HepG2 (cell line): ENCODE results near the gene CAPN11. TPM values are rescaled to one million over a fixed set of nuclear protein-coding genes. Genes with fewer than 3 reads are reported as not detected.

Experiments used
- ARID2 ChIP-seq: sonication (generic); formaldehyde crosslinking; IDR thresholded peaks from 2 replicates; pipeline ENCODE4 v1.8.1; 2022; ENCODE audit warnings: mild to moderate bottlenecking, missing genetic modification reagents, borderline replicate concordance
- ATM ChIP-seq: fragments of 450-650 bp; IDR thresholded peaks from 2 replicates; pipeline ENCODE4 v1.7.1; 2017; ENCODE audit warnings: mild to moderate bottlenecking, borderline replicate concordance
- BORCS8-MEF2B ChIP-seq: sonication (generic); formaldehyde crosslinking; IDR thresholded peaks from 2 replicates; pipeline ENCODE4 v1.8.0; 2022; ENCODE audit warnings: mild to moderate bottlenecking, missing genetic modification reagents
- BRCA1 ChIP-seq: sonication (generic); formaldehyde crosslinking; IDR thresholded peaks from 2 replicates; pipeline ENCODE4 v1.4.0; 2020; ENCODE audit warnings: missing genetic modification reagents
- IKZF4 ChIP-seq: sonication (generic); formaldehyde crosslinking; IDR thresholded peaks from 2 replicates; pipeline ENCODE4 v1.5.1; 2020; ENCODE audit warnings: borderline replicate concordance, mild to moderate bottlenecking, low read depth, missing genetic modification reagents; ENCODE audit errors: not compliant biosample characterization
- JDP2 ChIP-seq: sonication (generic); formaldehyde crosslinking; IDR thresholded peaks from 2 replicates; pipeline ENCODE4 v1.8.1; 2022; ENCODE audit warnings: missing genetic modification reagents, borderline replicate concordance
- MED13 ChIP-seq: sonication (generic); formaldehyde crosslinking; IDR thresholded peaks from 2 replicates; pipeline ENCODE4 v1.5.0; 2020; ENCODE audit warnings: missing genetic modification reagents
- NFRKB ChIP-seq: fragments of 450-650 bp; IDR thresholded peaks from 2 replicates; pipeline ENCODE4 v1.6.1; 2017
- NFYC ChIP-seq: IDR thresholded peaks from 2 replicates; pipeline ENCODE4 v1.6.1; 2016; ENCODE audit warnings: missing genetic modification reagents, missing compliant biosample characterization
- NR3C1 ChIP-seq: sonication (generic); formaldehyde crosslinking; IDR thresholded peaks from 2 replicates; pipeline ENCODE4 v1.4.0; 2020; ENCODE audit warnings: missing genetic modification reagents
- RCOR2 ChIP-seq: IDR thresholded peaks from 2 replicates; pipeline ENCODE4 v1.6.1; 2016; ENCODE audit warnings: missing biosample characterization, missing genetic modification reagents
- SPEN ChIP-seq: sonication (generic); formaldehyde crosslinking; IDR thresholded peaks from 2 replicates; pipeline ENCODE4 v1.5.1; 2020; ENCODE audit warnings: low read depth, mild to moderate bottlenecking, missing genetic modification reagents
- THAP11 ChIP-seq: IDR thresholded peaks from 2 replicates; pipeline ENCODE4 v1.6.1; 2016; ENCODE audit warnings: missing biosample characterization, missing genetic modification reagents
- TP53 ChIP-seq: sonication (generic); formaldehyde crosslinking; conservative IDR thresholded peaks from 2 replicates; pipeline ENCODE4 v1.4.0; 2020; ENCODE audit warnings: missing genetic modification reagents
- ZBTB40 ChIP-seq, 2 experiments: fragments of 450-650 bp in 1 of 2; sonication (generic) in 1 of 2; formaldehyde crosslinking in 1 of 2; IDR thresholded peaks; 2 replicates each; pipeline versions ENCODE4 v1.6.1 to v1.8.0; 2016 to 2022; ENCODE audit warnings: antibody characterized with exemption in 1 of 2, mild to moderate bottlenecking in 1 of 2, missing genetic modification reagents in 1 of 2
- ZFP90 ChIP-seq: sonication (generic); formaldehyde crosslinking; IDR thresholded peaks from 2 replicates; pipeline ENCODE4 v1.8.0; 2022; ENCODE audit warnings: missing genetic modification reagents, mild to moderate bottlenecking, inconsistent platforms, borderline replicate concordance
- ZFY ChIP-seq: sonication (generic); formaldehyde crosslinking; IDR thresholded peaks from 2 replicates; pipeline ENCODE4 v1.4.0; 2020; ENCODE audit warnings: missing genetic modification reagents
- ZNF598 ChIP-seq: sonication (generic); formaldehyde crosslinking; IDR thresholded peaks from 2 replicates; pipeline ENCODE4 v1.5.1; 2020; ENCODE audit warnings: mild to moderate bottlenecking, missing genetic modification reagents, borderline replicate concordance
- ZNF775 ChIP-seq: sonication (generic); formaldehyde crosslinking; IDR thresholded peaks from 2 replicates; pipeline ENCODE4 v1.4.0; 2020; ENCODE audit warnings: missing genetic modification reagents, mild to moderate bottlenecking, moderate library complexity, borderline replicate concordance
- ZNF776 ChIP-seq: sonication (generic); formaldehyde crosslinking; IDR thresholded peaks from 2 replicates; pipeline ENCODE4 v1.4.0; 2020; ENCODE audit warnings: mild to moderate bottlenecking, missing genetic modification reagents
- polyA plus RNA-seq, 8 experiments: library from polyadenylated mRNA; depleted of rRNA in 3 of 8; stranded (reverse) in 7 of 8; unstranded in 1 of 8; fragments of >200 nt; fragmentation: Illumina TruSeq in 4 of 8; extraction: Trizol in 4 of 8; gene quantifications; 2 replicates each; pipeline versions ENCODE4 v1.2.1 to v1.2.3, GENCODE V29; 2011 to 2016; ENCODE audit warnings: low read depth in 4 of 8, missing spikeins in 1 of 8, mixed read lengths in 1 of 8; ENCODE audit not compliant: insufficient read depth in 1 of 8
- total RNA-seq, 5 experiments: library from RNA; depleted of rRNA; stranded (reverse); fragments of >200 nt; fragmentation: Illumina TruSeq; extraction: Trizol; gene quantifications; 2 replicates each; pipeline ENCODE4 v1.2.3, GENCODE V29; 2016; ENCODE audit warnings: low read depth in 1 of 5
- TF ChIP-seq, protein P1 (sequence below): sonication (generic); formaldehyde crosslinking; IDR thresholded peaks from 2 replicates; pipeline ENCODE4 v1.8.1; 2023; ENCODE audit warnings: missing genetic modification reagents, mild to moderate bottlenecking, borderline replicate concordance

The CAPN11 gene
- total and polyA plus RNA-seq, 2 of the 13 experiments (the other 11 are each of a cell fraction or from before 2014, with no cell fraction given) = 0.07 to 0.11 TPM

- TF ChIP-seq ZFP90 (CRISPR knock-in tag) (no peak; the same call in 1 of the 2 replicates), NFRKB (no peak), TP53 (CRISPR knock-in tag) (0 out of 2 replicates have a peak, but pooled peaks have one; percentile 75), NR3C1 (CRISPR knock-in tag) (0 out of 2 replicates have a peak, but pooled peaks have one; percentile 7), JDP2 (CRISPR knock-in tag) (no peak), ZNF775 (0 out of 2 replicates have a peak, but pooled peaks have one; percentile 54), MED13 (no peak), BRCA1 (CRISPR knock-in tag) (peak; percentile 87; the same call in 1 of the 2 replicates), SPEN (no peak), RCOR2 (no peak), ZBTB40 (IDR thresholded peaks at IDR 0.05) (no peak), ZBTB40 (CRISPR knock-in tag; IDR thresholded peaks at IDR 0.05) (peak; percentile 68; the same call in 1 of the 2 replicates), ATM (no peak), ZFY (CRISPR knock-in tag) (peak; percentile 81), ZNF776 (CRISPR knock-in tag) (no peak), IKZF4 (CRISPR knock-in tag) (peak; percentile 77), NFYC (CRISPR knock-in tag) (peak; percentile 34; the same call in 1 of the 2 replicates), BORCS8-MEF2B (CRISPR knock-in tag) (0 out of 2 replicates have a peak, but pooled peaks have one; percentile 20), ZNF598 (peak; percentile 54; the same call in 1 of the 2 replicates), ARID2 (CRISPR knock-in tag) (no peak), THAP11 (peak; percentile 38; the same call in 1 of the 2 replicates)
- TF ChIP-seq, protein P1, sequence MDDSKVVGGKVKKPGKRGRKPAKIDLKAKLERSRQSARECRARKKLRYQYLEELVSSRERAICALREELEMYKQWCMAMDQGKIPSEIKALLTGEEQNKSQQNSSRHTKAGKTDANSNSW = peak; percentile 88
Observed at GRCh38 chr6:44219053-44219814, 60.6 kb downstream of the CAPN11 start (continued).
